AG08395 (cell line): Measurements from ENCODE around the gene REL.
A peak's percentile ranks its signal among the peaks of the same experiment; 100 is the strongest.
"Not testable (repeated sequence)": the region's sequence is repeated elsewhere in the genome, so short reads cannot be mapped to it uniquely, and the experiment has no call there.

ENCODE experiments used
- DNase-seq: peaks from one replicate; pipeline ENCODE4 v3.0.0; 2012; ENCODE audit warnings: mixed read lengths, low spot score

Gene REL

GRCh38 chr2:60881047-60881932 lies at the start of gene REL:
Gene REL (plus strand): TSS chr2:60881574. CDS start chr2:60881841, 267 bp downstream.
- DNase-seq: peak; percentile 95

DNA sequence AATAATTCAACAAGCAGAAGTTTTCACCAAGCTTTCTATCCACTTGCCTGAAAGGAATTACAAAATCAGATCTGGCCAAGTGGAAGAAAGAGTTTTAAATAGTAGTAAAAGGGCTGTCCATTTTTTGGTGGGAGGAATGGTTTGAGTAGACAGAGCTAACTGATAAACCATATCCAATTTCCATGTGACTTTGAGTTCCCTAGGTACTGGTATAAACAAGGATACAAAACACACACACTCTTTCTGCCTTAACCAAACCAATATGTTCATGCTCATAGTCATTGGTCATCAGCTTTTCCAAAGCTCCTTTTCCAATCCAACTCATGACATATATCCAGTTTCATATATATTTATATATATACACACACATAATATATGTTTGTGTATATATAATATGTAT lies 49.5 kb upstream of the REL start:
- DNase-seq: no peak

- no peak for DNase-seq
Observed at GRCh38 chr2:60832621-60833020, 48.8 kb upstream of the REL start.

DNA sequence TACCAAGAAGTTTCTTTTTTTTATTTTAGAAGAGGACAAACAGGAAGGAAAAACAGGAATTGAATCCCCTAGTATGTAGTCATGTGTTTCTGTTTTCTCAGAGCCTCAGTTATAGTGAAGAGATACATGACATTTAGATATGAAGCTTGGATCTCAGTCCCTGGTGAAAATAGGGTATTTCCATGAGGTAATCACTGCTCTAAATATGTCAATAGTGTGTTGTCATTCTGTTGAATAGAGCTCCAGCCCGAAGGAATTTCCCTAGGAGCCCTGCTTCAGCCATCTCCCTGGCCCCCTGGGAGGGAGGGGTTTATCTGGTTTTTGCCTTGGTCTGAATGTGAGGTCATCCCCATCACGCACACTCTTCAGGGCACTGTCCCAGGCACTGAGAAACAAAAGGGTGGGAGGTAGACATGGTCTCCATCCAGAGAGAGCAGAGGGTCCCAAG lies 47.1 kb upstream of the REL start:
- DNase-seq: no peak

DNA sequence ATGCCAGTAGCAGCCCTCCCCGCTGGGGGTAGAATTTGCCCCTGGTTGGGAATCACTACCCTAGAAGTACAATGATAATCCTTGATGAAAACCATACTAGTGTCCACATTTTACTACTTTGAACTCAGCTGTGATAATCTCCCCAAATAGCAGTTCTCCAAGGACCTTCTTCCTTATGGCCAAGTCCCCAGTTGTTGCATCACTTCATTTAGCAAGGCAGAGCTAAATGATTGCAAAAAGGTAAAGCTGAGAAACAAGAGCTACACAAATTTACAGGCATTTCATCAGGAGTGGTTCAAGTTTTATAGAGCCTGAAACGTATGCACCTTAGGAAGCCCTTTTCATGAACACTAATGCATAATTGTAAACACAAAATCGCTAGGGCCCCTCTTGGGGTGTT lies 44.9 kb upstream of the REL start:
- no peak for DNase-seq

DNA sequence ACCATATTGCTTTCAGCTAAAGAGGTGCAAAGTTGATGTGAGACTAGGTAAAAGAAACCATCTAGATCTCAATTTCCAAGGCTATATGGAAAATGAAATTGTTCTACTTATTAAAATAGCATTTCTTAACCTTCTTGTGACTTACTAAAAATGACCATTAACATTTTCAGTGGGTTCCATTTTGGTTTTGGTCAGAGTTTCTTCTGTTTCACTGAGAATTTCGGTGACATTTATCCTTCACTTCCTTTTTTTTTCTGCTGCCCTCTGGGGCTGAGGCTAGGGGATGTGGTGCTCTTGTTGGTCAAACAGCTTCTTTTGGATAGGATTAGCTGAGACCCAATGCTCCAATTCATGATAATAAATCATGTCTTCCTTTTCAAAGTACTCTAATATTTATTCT lies 44.3 kb upstream of the REL start:
- DNase-seq: no peak

GRCh38 chr2:60838481-60838880 lies 42.9 kb upstream of the REL start:
- no peak for DNase-seq

DNA sequence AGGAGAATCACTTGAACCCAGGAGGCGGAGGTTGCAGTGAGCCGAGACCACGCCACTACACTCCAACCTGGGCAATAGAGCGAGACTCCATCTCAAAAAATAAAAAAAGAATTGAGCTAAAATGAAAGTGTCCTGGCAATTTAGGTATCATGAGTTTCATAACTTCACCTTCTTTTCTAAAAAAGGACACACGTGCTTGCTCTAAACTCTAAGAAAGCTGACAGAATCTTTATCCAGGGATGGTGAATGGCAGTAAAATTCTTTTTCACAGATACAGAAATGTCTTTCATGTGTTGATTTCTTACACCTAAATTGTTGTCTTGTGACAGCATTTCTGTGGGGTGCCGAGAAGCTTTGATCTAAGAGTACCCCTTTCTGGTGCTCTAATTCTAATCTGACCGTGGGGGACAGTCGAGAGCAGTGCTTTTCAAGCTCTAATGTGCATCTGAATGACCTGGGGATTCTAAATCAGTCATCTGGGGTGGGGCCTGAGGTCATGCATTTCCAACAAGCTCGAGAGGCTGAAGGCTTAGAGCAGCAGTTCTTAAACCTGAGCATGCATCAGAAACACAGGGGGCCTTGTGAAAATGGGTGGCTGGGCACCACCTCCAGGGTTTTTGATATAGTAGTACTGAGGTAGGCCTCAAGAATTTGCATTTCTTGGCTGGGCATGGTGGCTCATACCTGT lies 42.1 kb upstream of the REL start:
- DNase-seq: no peak

DNA sequence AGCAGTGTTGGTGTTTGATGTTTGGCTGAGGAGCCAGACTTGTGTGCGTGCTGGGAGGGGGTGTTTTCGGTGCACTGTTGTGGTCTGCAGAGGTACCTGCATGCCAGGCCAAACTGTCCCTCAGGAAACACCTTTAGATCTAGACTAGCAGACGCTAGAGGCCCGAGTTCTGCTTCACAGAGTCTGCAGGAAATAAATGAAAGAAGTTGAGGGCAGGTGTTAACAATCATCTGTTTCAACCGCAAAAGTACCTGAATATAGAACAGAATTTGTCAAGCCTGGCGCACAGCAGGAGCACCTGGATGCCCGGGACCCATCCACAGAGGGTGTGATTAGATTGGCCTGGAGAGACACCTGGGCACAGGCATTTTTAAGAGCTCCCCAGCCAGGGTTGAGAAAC lies 40.5 kb upstream of the REL start:
- no peak for DNase-seq

- DNase-seq: no peak
Observed at GRCh38 chr2:60843006-60843405, 38.4 kb upstream of the REL start.

GRCh38 chr2:60844105-60844504 lies 37.3 kb upstream of the REL start:
- no peak for DNase-seq

DNA sequence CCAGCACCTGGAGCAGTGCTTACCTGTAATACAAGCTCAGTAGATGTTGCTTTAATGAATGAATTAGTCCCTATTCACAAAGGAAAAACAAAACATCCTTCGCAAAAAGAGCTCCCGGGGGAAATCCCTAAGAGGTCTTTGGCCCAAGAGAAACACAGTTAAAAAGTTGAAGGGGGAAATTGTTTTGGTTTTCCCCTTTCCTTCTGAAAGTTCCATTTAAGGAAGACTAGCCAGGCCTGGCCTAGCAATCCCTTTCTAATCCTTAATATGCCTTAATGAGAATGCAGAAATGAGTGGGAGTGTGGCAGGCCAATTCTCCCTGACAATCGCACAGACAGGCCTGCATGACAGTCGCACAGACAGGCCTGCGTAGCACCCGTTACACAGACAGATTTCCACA lies 33.5 kb upstream of the REL start:
- DNase-seq: no peak

DNA sequence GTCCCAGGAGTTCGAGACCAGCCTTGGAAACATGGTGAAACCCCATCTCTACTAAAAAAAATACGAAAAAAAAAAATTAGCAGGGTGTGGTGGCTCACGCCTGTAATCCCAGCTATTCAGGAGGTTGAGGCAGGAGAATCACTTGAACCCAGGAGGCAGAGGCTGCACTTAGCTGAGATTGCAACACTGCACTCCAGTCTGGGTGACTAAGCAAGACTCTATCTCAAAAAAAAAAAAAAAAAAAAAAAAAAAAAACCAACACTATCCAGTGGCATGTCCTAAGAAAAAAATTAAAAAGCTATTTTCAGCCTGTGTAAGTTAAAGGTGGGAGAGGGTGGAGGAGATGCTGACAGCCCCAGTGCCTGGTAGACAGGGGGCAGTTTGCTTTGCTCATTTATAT lies 32.2 kb upstream of the REL start:
- no peak for DNase-seq

DNA sequence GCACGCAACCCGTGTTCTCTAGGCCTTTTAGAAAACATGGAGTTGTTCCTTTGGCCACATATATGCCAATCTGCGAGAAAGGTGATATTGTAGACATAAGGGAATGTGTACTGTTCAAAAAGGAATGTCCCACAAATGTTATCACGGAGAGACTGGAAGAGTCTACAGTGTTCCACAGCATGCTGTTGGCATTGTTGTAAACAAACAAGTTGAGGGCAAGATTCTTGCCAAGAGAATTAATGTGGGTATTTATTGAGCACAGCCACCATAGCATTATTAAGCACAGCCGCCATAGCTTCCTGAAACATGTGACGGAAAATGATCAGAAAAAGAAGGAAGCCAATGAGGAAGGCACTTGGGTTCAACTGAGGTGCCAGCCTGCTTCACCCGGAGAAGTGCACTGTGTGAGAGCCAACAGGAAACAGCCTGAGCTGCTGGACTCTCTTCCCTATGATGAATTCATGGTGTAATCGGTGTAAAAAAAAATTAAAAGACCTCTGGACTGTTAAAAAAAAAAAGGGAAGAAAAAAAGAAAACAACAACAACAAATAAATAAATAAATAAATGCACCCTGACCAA lies 29.0 kb upstream of the REL start:
- DNase-seq: no peak

- DNase-seq: no peak
Observed at GRCh38 chr2:60853531-60853930, 27.8 kb upstream of the REL start.

DNA sequence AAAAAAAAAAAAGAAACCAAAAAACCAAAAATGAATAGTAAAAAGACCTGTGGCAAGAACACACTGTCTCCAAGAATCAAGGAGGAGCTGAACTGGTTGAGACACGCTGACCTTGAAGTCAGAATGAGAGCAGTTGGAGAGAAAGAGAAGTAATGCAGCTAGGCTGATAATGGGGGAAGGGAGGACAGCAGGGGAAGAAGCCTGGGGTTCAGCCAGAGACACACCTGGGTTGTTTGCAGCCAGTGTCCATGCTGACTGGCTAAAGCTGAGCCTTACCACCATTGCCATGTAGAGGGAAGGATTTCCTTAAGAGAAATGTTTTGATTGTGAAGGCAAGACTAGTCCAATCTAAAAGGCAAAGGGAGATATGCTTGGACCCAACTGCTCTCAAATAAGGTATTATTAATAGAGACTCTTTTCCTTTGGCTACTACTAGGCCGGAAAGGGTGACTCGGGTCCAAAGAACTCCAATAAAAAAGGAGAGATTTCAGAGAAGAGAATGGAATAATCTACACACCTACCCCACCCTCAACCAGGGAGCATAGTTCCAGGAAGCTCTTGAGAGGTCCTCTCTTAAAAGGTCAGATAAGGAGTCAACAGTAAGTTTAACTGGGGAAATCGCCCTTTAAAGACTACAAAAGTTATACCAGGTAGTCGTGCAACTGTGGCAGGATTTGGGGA lies 25.2 kb upstream of the REL start:
- DNase-seq: no peak

- no peak for DNase-seq
Observed at GRCh38 chr2:60857056-60857455, 24.3 kb upstream of the REL start.

DNA sequence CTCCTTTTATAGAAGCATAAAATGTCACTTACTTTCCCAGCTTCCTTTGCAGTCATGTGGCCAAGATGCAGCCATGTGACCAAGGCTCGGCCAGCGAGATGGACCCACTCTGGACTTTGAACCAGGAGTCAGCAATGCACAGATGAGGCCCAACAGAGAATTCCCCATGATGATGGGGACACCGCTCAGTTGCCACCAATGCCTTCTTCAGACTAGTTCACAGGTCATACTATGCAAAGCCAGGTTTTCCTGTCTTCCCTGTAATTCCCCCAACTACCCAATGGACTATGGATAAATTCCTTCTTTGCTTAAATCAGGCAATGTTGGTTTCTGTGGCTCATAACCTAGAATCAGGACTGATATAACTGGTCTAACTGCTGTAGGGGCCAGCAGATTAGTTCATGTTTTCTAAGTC lies 22.5 kb upstream of the REL start:
- no peak for DNase-seq

GRCh38 chr2:60861736-60862135 lies 19.6 kb upstream of the REL start:
- no peak for DNase-seq

DNA sequence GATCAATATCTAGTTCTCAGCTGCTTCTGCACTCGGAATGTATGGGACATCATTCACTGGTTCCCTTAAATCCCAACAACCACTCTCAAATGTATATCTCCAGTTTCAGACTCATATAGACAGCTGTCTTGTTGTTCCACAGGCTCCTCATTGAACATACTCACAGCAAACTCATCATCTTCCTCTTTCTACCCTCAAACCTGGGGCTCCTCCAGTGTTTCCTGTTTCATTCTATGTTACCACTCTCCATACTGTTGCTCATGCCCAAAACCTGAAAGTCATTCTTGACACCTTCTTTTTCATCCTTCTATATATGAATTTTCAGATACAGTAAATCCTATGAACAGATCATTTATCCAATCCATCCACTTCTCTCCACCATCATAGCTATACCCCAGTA lies 18.7 kb upstream of the REL start:
- DNase-seq: no peak

DNA sequence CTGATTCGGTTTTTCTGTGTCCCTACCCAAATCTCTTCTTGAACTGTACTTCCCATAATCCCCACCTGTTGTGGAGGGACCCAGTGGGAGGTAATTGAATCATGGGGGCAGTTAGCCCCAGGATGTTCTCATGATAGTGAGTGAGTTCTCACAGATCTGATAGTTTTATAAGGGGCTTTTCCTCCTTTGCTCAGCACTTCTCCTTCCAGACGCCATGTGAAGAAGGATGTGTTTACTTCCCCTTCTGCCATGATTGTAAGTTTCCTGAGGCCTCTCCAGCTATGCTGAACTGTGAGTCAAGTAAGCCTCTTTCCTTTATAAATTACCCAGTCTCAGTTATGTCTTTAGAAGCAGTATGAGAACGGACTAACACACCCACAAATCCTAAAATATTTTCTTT lies 16.0 kb upstream of the REL start:
- DNase-seq: not testable (repeated sequence)

DNA sequence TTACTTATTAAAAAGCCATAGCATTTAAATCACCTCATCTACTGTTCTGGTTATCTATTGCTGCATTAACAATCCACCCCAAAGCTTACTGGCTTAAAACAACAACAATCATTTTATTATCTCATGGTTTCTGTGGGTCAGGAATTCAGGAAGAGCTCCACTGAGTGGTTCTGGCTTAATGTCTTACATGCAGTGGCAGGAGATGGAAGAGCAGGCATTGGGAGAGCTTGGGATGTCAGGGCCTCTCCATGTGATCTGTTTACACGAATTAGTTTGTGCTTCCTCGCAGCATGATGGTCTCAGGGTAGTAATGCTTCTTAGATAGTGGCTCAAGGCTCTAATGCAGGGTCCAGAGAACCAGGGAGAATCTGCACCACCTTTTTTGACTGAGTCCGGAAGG lies 14.4 kb upstream of the REL start:
- DNase-seq: no peak

DNA sequence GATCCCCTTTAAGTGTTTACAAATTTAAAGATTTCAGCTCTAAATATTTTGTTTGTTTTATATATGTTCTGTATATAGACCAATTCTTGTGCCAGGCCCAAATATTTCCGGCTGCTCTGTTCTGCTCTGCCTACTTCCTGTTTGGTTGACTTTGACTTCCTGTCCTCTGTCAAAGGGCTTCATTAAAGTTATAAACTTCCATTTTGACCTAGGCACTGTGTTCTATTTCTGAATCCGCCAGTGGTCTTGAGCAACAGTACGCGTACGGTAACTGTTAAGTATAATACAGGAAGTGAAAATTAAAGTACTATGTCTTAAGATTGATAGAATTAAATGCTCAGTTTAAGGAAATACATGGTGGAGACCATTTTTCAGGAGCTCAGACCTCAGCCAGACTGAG lies 13.5 kb upstream of the REL start:
- DNase-seq: no peak
